GM12864 (cell line): ENCODE measurements around the gene ACSM5.

Source experiments
- DNase-seq: peaks from one replicate; pipeline ENCODE4 v3.0.0-alpha.2; 2011; ENCODE audit warnings: low read depth
- H3K4me3 ChIP-seq: 2 replicates; pipeline ENCODE4 v1.5.1; 2011; ENCODE audit warnings: mild to moderate bottlenecking, low read depth, low read length, control low read depth
- TF ChIP-seq, protein P1 (sequence below): IDR thresholded peaks from 2 replicates; pipeline ENCODE4 v1.5.1; 2011; ENCODE audit warnings: low read depth, mild to moderate bottlenecking, moderate library complexity, low read length, control low read depth, inconsistent platforms; ENCODE audit errors: missing control alignments

The ACSM5 gene, protein sequence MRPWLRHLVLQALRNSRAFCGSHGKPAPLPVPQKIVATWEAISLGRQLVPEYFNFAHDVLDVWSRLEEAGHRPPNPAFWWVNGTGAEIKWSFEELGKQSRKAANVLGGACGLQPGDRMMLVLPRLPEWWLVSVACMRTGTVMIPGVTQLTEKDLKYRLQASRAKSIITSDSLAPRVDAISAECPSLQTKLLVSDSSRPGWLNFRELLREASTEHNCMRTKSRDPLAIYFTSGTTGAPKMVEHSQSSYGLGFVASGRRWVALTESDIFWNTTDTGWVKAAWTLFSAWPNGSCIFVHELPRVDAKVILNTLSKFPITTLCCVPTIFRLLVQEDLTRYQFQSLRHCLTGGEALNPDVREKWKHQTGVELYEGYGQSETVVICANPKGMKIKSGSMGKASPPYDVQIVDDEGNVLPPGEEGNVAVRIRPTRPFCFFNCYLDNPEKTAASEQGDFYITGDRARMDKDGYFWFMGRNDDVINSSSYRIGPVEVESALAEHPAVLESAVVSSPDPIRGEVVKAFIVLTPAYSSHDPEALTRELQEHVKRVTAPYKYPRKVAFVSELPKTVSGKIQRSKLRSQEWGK

DNA sequence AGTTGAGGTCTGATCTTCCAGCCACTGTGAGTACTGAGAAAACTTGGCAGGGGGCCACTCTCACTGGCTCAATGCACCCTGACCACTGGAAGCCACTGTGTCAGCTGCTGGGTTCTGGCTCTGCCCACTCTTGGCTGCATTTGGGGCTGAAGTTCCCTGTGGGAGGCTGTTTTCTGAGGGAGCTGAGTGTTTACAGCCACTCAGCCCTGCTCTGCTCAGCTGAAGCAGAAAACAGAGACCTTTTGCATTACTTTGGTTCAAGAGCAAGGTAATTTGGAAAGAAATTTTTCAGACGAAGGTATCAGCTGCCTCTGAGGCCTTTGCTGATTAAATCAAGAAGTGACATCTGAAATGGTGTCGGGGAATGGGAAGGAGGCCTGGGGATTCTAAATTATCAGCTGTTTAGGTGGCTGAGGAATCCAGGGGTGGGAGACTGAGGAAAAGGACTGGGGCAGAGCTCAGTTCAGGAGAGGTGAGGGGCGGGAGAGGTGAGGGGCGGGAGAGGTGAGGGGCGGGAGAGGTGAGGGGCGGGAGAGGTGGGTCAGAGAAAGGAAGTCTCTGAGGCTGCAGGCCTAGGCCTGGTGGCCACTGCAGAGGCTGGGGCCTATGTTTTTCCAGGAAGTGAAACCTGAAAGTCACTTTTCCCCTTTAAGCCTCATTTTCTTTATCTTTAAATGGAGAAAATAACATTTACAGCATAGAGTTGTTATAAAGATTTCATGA is at the start of gene ACSM5:
Gene ACSM5, plus strand, starts transcription at position 137 of the 723 bp plus-strand sequence. CDS start 1,951 bp downstream, outside the sequence.
- TF ChIP-seq, protein P1, sequence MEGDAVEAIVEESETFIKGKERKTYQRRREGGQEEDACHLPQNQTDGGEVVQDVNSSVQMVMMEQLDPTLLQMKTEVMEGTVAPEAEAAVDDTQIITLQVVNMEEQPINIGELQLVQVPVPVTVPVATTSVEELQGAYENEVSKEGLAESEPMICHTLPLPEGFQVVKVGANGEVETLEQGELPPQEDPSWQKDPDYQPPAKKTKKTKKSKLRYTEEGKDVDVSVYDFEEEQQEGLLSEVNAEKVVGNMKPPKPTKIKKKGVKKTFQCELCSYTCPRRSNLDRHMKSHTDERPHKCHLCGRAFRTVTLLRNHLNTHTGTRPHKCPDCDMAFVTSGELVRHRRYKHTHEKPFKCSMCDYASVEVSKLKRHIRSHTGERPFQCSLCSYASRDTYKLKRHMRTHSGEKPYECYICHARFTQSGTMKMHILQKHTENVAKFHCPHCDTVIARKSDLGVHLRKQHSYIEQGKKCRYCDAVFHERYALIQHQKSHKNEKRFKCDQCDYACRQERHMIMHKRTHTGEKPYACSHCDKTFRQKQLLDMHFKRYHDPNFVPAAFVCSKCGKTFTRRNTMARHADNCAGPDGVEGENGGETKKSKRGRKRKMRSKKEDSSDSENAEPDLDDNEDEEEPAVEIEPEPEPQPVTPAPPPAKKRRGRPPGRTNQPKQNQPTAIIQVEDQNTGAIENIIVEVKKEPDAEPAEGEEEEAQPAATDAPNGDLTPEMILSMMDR = no peak

DNA sequence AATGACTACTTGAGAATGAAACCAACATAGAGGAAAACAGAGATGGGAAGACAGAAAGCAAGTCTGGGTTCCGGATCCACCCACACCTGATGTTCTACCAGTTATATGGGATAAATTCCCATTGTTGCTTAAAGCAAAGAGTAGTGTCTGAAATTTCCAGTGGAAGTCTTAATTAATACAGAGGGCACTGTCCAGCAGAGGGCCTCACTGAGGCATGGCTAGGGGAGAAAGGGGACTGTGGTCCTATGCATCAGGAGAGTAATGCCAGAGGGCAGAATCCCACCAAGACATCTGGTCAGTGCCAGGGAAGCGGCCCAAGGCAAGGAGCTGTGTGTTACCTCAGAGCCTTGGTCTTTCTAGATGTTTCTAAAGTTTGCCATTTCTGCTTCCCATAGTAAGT is 49.3 kb upstream of the ACSM5 start:
- no peak for DNase-seq
- H3K4me3 ChIP-seq = no peak overlapping the region
- TF ChIP-seq, protein P1 = peak; percentile 41

More for the DNA sequence above, at the start of gene ACSM5:
- no peak for DNase-seq
- H3K4me3 ChIP-seq = no peak within 1 kb of the TSS

DNA sequence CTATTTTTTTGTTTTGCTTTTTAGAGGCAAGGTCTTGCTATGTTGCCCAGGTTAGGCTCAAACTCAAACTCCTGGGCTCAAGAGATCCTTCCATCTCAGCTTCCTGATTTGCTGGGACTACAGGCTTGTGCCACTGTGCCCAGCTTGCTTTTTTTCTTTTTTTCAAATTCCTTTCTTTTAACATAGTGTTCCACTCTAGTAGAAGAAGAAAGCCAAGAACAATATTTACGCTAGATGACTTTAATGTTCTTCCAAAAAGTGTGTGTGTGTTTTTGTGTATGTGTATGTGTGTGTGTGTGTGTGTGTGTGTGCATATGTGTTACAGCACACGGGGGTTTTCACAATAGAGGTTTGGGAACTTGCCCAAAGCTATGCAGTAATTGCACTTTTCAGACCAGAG is 46.1 kb upstream of the ACSM5 start:
- DNase-seq = no peak
- TF ChIP-seq, protein P1 = no peak
- no peak overlapping the region for H3K4me3 ChIP-seq

DNA sequence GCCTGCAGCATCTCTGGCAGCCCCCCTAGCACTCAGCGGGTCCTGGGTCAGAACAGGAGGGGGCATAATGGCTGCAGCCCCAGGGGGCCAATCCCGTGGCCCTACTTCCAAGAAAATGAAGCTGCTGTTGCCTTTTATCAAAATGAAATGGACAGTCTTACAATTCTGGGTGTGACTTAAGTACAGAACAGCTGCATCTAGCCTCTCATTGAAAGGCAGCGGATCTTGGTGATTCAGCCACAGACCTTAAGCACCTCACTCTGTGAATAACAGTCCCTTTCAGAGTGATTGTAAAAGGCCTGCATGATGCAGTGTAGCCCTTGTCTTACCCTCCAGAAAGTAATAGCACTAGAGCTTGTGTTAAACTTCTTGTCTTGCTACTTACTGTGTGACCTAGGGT is 45.3 kb upstream of the ACSM5 start:
- no peak for DNase-seq
- TF ChIP-seq, protein P1 = no peak
- H3K4me3 ChIP-seq = no peak overlapping the region

DNA sequence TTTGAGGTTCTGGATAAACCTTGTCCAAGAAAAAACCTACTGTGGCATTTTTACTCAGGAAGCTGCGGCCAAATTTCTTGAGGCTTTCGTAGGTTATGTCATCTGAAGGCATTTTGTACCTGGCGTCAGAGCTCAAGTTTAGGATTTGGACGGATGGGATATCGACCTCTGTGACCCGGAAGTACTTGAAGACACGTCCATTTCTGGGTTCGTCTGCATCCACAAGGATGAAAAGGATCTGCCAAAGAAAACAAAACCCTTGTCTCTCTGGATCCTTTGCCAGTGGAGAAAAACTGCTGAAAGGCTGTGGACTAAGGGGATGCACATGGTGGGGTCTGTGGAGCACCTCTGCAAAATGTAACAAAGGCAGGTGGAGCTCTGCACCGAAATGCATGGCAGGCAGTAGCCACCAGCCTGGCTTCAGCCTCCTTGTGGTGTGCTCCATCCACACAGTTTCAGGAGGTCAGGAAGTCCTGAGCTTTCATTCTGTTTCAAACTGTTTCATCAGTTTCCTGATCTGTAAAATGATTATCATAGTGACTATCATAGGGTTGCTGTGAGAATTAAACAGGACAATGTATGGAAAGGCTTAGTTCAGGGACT is 39.8 kb upstream of the ACSM5 start:
- no peak for DNase-seq
- no peak overlapping the region for H3K4me3 ChIP-seq
- TF ChIP-seq, protein P1 = no peak

DNA sequence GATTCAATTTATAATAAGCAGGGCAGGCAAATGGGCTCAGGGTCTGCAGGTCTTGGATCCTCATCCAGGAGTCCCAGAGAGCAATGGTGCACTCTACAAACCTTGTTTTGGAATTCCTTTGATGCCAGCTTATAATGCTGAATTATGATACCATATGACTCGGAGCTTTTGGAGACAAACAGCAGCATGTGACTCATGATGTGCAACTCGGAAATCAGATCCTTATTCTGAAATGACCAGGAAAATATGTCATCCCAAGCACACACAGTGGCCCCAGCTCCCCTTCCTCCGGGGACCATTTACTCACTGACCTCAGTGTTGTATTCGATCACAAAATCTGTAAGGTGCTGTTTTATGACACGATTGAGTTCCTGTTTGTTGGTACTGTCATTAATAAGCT is 36.6 kb upstream of the ACSM5 start:
- TF ChIP-seq, protein P1 = no peak

More for the DNA sequence above, 36.6 kb upstream of the ACSM5 start:
- DNase-seq = no peak
- H3K4me3 ChIP-seq = no peak overlapping the region
